GM19455 (cell line): ENCODE data around the gene ZBTB42.

ENCODE experiments used
- ATAC-seq: cut with Tn5 transposase; IDR thresholded peaks from one replicate; pipeline ENCODE4 v1.9.1; 2021; ENCODE audit not compliant: unreplicated experiment

Gene ZBTB42

DNA sequence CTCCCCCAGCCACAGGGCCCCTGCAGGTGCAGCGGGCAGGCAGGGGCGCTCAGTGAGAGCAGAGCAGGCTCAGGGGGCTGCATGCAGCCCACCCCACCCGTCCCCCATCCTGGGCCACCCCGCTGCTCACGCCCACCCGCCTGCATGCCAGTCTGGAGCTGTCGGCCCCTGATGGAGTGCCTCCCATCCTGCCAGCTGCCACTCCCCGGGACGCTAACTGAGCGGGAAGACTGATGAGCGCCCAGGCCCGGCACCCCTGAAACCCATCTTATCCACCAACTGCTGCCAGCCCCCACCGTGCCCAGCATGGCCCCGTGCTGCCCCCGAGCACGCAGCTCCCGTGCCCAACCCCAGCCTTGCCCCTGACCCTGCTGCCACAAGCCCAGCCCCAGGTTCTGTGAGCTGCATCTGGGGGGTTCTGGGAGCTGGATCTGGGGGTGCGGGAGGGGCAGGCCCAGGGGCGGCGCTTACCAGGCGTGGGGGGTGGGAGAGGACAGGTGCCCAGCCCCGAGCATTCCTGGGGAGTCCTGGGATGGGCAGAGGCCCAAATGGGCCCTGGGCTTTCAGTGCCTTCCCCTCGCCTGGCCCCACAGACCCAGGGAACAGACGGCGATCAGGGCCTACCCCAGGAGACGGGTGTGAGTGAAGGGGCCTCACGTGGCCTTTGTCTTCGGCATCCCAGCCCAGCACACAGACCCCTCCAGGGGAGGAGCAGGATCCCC, 18.7 kb upstream of the ZBTB42 start:
- ATAC-seq, result no peak

DNA sequence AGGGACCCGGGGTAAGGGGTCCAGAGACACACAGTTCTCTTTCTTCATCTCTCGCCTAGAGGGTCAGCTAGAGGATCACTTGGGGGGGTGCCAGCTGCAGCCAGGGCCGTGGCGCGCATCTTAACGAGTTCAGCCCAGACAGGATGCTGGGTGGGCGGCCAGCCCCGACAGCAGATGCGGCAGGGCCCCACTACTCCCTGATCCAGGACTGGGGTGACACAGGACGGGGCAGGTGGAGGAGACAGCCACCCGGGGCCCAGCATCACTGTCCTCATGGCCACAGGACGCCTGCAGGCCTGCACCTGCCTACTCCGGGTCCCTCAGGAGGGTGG, 18.1 kb upstream of the ZBTB42 start:
- no peak for ATAC-seq

GRCh38 chr14:104783484-104784217, 17.2 kb upstream of the ZBTB42 start:
- ATAC-seq, result no peak

GRCh38 chr14:104784218-104784568, 16.7 kb upstream of the ZBTB42 start:
- ATAC-seq, result no peak

DNA sequence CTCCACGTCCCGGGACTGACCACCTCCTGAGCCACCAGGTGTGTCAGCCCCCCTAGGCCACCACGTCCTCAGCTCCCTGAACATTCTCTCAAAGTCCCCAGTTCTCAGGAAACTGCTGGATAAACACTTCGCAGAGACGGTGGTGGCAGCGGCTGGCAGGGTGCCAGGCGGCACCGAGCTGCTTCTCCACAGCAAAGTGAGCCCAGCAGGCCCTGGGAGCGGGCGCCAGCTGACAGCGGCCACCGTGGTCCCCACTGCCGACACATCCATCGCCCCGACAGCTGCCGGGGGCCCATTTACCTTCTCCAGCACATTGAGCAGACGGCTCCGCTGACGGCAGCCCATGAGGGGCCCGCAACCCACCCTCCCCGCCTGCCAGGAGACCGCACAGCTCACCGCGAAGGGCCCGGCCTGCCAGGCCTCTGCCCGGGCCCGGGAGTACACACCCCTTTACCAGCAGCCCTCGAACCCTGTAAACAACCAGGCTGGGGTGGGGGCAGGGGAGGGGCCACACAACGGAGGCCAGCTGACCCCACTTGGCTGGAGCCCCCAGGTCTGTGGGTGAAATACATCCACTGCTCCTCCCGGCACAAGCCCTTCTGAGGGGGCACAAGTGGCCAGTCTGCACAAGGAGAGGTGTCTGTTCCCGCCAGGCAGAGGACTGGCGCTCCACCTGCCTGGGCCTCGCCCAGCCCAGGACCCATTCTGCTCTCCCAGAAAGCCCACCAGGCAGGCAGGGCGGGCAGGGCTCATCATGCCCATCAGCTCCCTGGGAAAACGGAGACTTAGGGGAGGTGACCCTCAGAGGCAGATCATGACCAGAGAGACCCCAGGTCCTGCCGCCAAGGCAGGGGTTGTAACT, 15.8 kb upstream of the ZBTB42 start:
- no peak for ATAC-seq

GRCh38 chr14:104785708-104786080, 15.2 kb upstream of the ZBTB42 start:
- no peak for ATAC-seq

DNA sequence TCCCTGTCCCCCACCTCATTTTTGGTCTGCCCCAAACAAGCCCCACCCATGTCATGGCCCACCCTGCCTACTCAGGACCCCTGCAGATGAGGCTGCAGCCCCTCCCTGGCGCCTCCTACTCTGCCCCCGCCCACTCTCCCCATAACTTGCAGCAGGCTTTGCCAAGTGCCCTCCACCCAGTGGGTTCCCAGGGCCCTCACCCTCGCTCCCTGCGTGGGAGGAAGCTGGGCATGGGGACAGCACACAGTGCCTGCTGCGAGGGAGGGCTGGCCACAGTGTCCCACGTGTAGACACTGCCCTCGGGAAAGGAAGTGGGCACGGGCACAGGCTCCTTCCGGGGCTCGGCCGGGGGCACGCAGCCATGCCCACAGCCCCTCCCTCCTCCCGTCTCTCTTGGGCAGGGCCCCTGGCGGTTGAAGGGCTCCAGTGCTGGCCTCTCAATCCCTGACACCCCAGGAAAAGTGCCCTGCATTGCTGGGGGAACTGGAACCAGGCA, 14.8 kb upstream of the ZBTB42 start:
- no peak for ATAC-seq

- ATAC-seq, result no peak
Observed at GRCh38 chr14:104786726-104787675, 13.9 kb upstream of the ZBTB42 start.

DNA sequence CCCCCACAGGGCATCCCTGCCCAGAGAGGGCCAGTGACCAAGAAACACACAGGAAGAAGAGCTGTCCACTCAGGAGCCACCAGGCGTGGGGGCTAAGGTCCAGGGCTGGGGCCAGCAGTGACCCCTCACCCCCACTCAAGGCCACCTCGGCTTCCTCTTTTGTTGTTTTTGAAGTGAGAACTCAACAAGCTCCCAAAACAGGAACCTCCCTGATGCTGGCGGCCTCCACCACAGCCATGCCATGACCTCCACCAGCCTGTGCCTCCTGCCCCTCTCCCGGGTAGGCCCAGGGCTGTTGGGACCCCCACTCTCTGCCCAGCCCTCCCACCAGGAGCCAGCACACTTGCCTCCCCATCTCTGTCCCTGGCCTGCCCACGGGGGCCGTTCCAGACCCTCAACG, 13.2 kb upstream of the ZBTB42 start:
- ATAC-seq, result no peak

DNA sequence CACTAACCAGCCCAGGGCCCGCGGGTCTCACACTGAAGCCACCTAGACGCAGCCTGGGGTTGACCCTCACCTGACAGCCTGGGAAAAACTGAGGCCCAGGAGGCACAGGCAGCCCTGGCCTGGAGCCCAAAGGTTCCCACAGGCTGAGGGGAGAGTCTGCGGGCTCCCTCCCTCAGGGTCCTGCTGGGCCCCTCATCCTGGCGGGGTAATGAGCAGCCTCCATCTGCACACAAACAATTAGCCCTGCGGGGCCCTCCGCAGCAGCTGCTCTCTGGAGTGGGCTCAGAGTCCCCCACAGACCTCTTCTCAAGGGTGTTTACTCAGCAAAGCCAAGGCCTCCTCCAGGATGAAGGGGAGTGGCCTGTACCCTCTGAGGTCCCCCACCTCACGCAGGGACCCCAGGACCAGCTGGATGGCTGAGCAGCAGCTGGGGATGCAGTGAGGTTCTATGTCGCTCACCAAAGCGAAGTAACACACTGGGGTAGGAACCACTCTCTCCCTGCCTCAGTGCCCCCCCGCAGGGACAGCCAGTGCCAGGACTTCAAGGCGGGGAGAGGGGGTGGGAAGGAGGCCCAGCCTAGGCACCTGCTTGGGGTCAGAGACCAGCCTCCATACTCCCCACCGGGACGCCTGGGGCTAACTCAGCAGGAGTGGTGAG, 12.6 kb upstream of the ZBTB42 start:
- no peak for ATAC-seq

DNA sequence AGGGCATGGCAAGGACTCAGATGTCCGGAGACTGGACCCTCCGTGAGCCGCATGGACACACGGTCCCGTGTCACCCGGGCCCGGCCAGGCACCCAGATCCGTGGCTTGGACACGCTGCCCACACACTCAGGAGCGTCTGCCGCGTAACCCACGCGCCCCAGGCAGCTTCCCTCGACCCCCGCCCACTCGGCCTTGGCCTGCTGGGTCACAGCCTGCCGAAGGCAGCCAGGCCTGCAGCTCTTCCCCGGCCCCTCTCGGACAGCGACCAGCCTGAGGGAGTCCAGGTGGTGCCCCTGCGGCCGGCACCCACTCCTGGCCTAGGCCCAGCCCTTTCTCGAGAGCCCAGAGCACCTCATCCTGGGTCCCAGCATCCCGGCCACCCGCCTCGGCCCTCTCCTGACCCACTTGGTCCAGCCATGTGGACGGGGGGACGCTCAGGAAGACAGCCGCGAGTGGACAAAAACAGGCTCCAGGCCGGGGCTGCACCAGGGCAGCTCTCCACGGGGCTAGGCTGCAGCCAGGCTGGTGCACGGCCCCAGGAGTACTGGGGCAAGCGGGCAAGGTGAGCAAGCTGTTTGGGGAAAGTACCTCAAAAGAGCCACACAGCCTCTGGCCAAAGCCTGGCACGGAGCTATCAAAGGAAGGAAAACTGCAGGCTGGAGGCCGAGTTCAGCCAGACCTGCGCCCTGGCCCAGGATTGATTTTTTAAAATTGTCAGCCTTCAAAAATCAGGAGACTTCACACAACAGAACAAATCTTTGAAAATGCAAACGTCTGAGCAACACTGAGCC, 11.8 kb upstream of the ZBTB42 start:
- ATAC-seq, result no peak

GRCh38 chr14:104789752-104790743, 10.9 kb upstream of the ZBTB42 start:
- no peak for ATAC-seq

- ATAC-seq, result no peak
Observed at GRCh38 chr14:104791425-104791824, 9.5 kb upstream of the ZBTB42 start.

- no peak for ATAC-seq
Observed at GRCh38 chr14:104792101-104792884, 8.6 kb upstream of the ZBTB42 start.

DNA sequence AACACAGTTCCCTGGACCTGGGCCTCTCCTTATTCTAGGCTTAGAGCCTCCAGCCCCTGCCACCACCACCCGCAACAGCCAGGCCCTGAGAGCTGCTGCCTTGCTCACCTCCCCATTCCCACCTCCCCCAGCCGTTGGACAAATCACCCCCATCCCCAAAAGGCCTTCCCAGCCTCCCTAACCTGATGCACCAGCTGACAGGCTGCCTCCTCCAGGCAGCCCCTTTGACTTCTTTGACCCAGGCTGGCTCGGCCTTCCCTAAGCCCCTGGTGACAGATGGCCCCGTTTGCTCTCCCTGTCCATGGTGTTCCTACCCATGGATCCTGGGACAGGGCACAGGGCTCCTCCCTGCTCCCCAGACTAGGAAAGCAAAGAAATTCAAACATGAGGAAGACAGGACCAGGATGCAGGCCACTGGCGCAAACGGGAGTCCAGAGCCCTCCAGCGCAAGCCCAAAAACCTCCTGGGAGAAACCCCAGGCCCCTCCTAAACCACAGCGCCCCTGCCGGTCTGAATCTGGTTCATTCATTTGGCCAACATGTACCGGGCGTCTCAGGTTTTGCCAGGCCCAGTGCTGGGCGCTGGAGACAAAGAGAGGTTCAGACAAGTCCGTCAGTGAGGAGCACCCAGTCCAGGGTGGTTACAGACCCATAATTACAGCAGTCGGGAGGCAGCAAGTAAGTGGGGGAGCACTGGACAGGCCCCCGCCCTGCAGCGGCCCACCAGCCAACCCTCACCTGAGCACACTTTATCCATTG, 7.8 kb upstream of the ZBTB42 start:
- no peak for ATAC-seq

DNA sequence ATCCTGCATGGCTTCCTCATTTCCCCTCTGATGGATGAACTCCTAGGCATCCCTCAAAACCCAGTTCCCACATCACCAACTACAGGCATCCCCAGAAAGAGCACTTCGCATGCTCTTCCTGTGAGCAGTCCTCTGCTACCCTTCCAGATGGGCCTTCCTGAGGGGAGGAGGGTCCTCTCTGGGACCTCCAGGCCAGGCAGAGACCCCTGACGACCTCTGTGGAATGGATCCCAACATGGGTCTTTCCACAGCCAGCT, 7.3 kb upstream of the ZBTB42 start:
- ATAC-seq, result no peak

- no peak for ATAC-seq
Observed at GRCh38 chr14:104794099-104794498, 6.8 kb upstream of the ZBTB42 start.
